Spleen (tissue), 7 donors: Measurements from ENCODE around the gene ZNF473.
"Not testable (repeated sequence)": the region's sequence is repeated elsewhere in the genome, so short reads cannot be mapped to it uniquely, and the experiment has no call there.

ENCODE experiments used
- POLR2A ChIP-seq, 3 donors: fragments of 450-650 bp; IDR thresholded peaks; one replicate each; pipeline ENCODE4 v1.5.1; 2017; ENCODE audit warnings: antibody characterized with exemption in 3 of 3, mild to moderate bottlenecking in 1 of 3
- TF ChIP-seq, protein P1 (sequence below), 11 experiments: fragments of 200-600 bp in 7 of 11; fragments of 450-650 bp in 4 of 11; sonication (generic) in 4 of 11; IDR thresholded peaks in 8 of 11; conservative IDR thresholded peaks in 3 of 11; 1 replicate in 7 of 11; 2 replicates in 4 of 11; pipeline versions ENCODE4 v1.4.0 to v1.8.0; 2016 to 2021; ENCODE audit warnings: antibody characterized with exemption in 11 of 11, inconsistent platforms in 4 of 11, mild to moderate bottlenecking in 1 of 11
- donor health status: DM: no; HTN: no; CAD: no; lungs with moderate emphysema.
- donor health status: DM: no; HTN: no; CAD: no.
- donor health status: DM: no; HTN: no; CAD: no.

- not testable (repeated sequence) for TF ChIP-seq POLR2A (IDR thresholded peaks at IDR 0.05)
- TF ChIP-seq, protein P1, sequence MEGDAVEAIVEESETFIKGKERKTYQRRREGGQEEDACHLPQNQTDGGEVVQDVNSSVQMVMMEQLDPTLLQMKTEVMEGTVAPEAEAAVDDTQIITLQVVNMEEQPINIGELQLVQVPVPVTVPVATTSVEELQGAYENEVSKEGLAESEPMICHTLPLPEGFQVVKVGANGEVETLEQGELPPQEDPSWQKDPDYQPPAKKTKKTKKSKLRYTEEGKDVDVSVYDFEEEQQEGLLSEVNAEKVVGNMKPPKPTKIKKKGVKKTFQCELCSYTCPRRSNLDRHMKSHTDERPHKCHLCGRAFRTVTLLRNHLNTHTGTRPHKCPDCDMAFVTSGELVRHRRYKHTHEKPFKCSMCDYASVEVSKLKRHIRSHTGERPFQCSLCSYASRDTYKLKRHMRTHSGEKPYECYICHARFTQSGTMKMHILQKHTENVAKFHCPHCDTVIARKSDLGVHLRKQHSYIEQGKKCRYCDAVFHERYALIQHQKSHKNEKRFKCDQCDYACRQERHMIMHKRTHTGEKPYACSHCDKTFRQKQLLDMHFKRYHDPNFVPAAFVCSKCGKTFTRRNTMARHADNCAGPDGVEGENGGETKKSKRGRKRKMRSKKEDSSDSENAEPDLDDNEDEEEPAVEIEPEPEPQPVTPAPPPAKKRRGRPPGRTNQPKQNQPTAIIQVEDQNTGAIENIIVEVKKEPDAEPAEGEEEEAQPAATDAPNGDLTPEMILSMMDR (IDR thresholded peaks at IDR 0.05 in 8 of 11, conservative IDR thresholded peaks at IDR 0.05 in 3 of 11): not testable (repeated sequence)
These were observed 58.6 kb downstream of the ZNF473 start for GRCh38 chr19:50084440-50084839.
